SJCRH30 (cell line): Measurements from ENCODE around the gene HOXA5. TPM values are rescaled to one million over a fixed set of nuclear protein-coding genes. Genes with fewer than 3 reads are reported as not detected.

Experiments
- DNase-seq, 2 experiments: peaks; one replicate each; pipeline ENCODE4 v3.0.0-alpha.2; 2015 to 2020
- H3K27ac ChIP-seq: fragments of 250-450 bp; sonication (Bioruptor Pico); 2 replicates; pipeline ENCODE4 v1.5.1; 2020; ENCODE audit warnings: mild to moderate bottlenecking, moderate library complexity
- H3K27me3 ChIP-seq: fragments of 250-450 bp; sonication (Bioruptor Pico); 2 replicates; pipeline ENCODE4 v1.5.1; 2020; ENCODE audit warnings: mild to moderate bottlenecking, moderate library complexity
- H3K36me3 ChIP-seq: fragments of 250-450 bp; sonication (Bioruptor Pico); 2 replicates; pipeline ENCODE4 v1.5.1; 2020; ENCODE audit warnings: mild to moderate bottlenecking, moderate library complexity
- H3K4me1 ChIP-seq: fragments of 250-450 bp; sonication (Bioruptor Pico); 2 replicates; pipeline ENCODE4 v1.5.1; 2020; ENCODE audit warnings: mild to moderate bottlenecking, moderate library complexity
- H3K4me3 ChIP-seq: fragments of 250-450 bp; sonication (Bioruptor Pico); 2 replicates; pipeline ENCODE4 v1.5.1; 2020; ENCODE audit warnings: mild to moderate bottlenecking, moderate library complexity
- H3K9me3 ChIP-seq: fragments of 250-450 bp; sonication (Bioruptor Pico); replicated peaks from 2 replicates; pipeline ENCODE4 v1.5.1; 2020; ENCODE audit warnings: mild to moderate bottlenecking, moderate library complexity
- total RNA-seq: library from RNA; depleted of rRNA; stranded (reverse); fragments of >200 nt; shearing (Covaris generic); gene quantifications from 2 replicates; pipeline ENCODE4 v1.2.3, GENCODE V29; 2014; rRNA removed

The HOXA5 gene
- total RNA-seq, 1 experiment from 2014 or later: 10.4 TPM

- H3K36me3 ChIP-seq: peaks cover 9% of the 10 kb centered on the region
- no peaks in the 10 kb centered on the region for H3K4me1 ChIP-seq
- H3K27me3 ChIP-seq: no peaks in the 10 kb centered on the region
- H3K27ac ChIP-seq: peak within 1 kb of the TSS; percentile 63
- peak; percentile 95 to 96 for DNase-seq
- H3K9me3 ChIP-seq: no peaks in the 10 kb centered on the region
- peak within 1 kb of the TSS; percentile 65 for H3K4me3 ChIP-seq
Observed at GRCh38 chr7:27095897-27096767, 47.3 kb downstream of the HOXA5 start, which contains the start of gene HOXA1. Gene HOXA1, minus strand, starts transcription at chr7:27096000. Its CDS starts 88 bp downstream, at chr7:27095912.

GRCh38 chr7:27095050-27095896 lies 48.2 kb downstream of the HOXA5 start:
- Histone ChIP-seq H3K27ac (no peak overlapping the region; the same call in 1 of the 2 replicates), H3K4me1 (no peaks in the 10 kb centered on the region), H3K9me3 (no peaks in the 10 kb centered on the region), H3K4me3 (peak overlapping the region; percentile 65), H3K36me3 (peaks cover 8% of the 10 kb centered on the region), H3K27me3 (no peaks in the 10 kb centered on the region)
- peak in 1 of 2 experiments; percentile 20 for DNase-seq

GRCh38 chr7:27094304-27095049 lies 49.0 kb downstream of the HOXA5 start:
- Histone ChIP-seq H3K9me3 (no peaks in the 10 kb centered on the region), H3K27ac (no peak overlapping the region), H3K4me1 (no peaks in the 10 kb centered on the region), H3K27me3 (no peaks in the 10 kb centered on the region), H3K4me3 (no peak overlapping the region), H3K36me3 (peaks cover 3% of the 10 kb centered on the region)
- no peak for DNase-seq

- H3K36me3 ChIP-seq: no peaks in the 10 kb centered on the region
- no peaks in the 10 kb centered on the region for H3K9me3 ChIP-seq
- no peaks in the 10 kb centered on the region for H3K4me1 ChIP-seq
- no peak overlapping the region for H3K27ac ChIP-seq
- no peak overlapping the region for H3K4me3 ChIP-seq
- no peak for DNase-seq
- H3K27me3 ChIP-seq: no peaks in the 10 kb centered on the region
Observed at GRCh38 chr7:27093184-27093895, 50.1 kb downstream of the HOXA5 start.

- Histone ChIP-seq H3K27ac (no peak overlapping the region), H3K4me1 (no peaks in the 10 kb centered on the region), H3K9me3 (no peaks in the 10 kb centered on the region), H3K27me3 (no peaks in the 10 kb centered on the region), H3K4me3 (no peak overlapping the region), H3K36me3 (no peaks in the 10 kb centered on the region)
- no peak for DNase-seq
Observed at GRCh38 chr7:27092819-27093110, 50.7 kb downstream of the HOXA5 start.

GRCh38 chr7:27091941-27092818 lies 51.3 kb downstream of the HOXA5 start:
- H3K27me3 ChIP-seq: no peaks in the 10 kb centered on the region
- H3K4me3 ChIP-seq: no peak overlapping the region
- H3K9me3 ChIP-seq: no peaks in the 10 kb centered on the region
- no peaks in the 10 kb centered on the region for H3K4me1 ChIP-seq
- DNase-seq: no peak
- H3K36me3 ChIP-seq: no peaks in the 10 kb centered on the region
- no peak overlapping the region for H3K27ac ChIP-seq

GRCh38 chr7:27091105-27091504 lies 52.4 kb downstream of the HOXA5 start:
- Histone ChIP-seq H3K4me1 (no peaks in the 10 kb centered on the region), H3K27me3 (no peaks in the 10 kb centered on the region), H3K36me3 (no peaks in the 10 kb centered on the region), H3K27ac (no peak overlapping the region), H3K9me3 (no peaks in the 10 kb centered on the region), H3K4me3 (no peak overlapping the region)
- DNase-seq: no peak

Other genes with a start within 250 kb of the HOXA5 start
- gene HOXA1, start 47.7 kb downstream of the HOXA5 start, total RNA-seq: 6.8 and 7.3 TPM in 2 replicates
- 2.8 and 4.2 TPM in 2 replicates for gene HOXA2, start 41.0 kb downstream of the HOXA5 start, total RNA-seq
- gene HOXA4, start 12.9 kb downstream of the HOXA5 start, total RNA-seq: 5.3 and 5.6 TPM in 2 replicates
- gene HOXA6, start 4.1 kb upstream of the HOXA5 start, total RNA-seq: 3.8 and 4.6 TPM in 2 replicates
- gene HOXA3, start 8.9 kb upstream of the HOXA5 start, total RNA-seq: 12.0 and 12.2 TPM in 2 replicates
- 38.6 and 40.4 TPM in 2 replicates for gene HOXA7, start 13.0 kb upstream of the HOXA5 start, total RNA-seq
- gene HOXA9, start 21.9 kb upstream of the HOXA5 start, total RNA-seq: 0.10 and 0.30 TPM in 2 replicates
- gene HOXA10, start 30.6 kb upstream of the HOXA5 start, total RNA-seq: 16.2 and 17.2 TPM in 2 replicates
- gene HOXA11, start 41.6 kb upstream of the HOXA5 start, total RNA-seq: 5.0 and 5.8 TPM in 2 replicates
- gene HOXA13, start 56.4 kb upstream of the HOXA5 start, total RNA-seq: 1.6 and 1.7 TPM in 2 replicates
- not detected in 2 replicates for gene EVX1, start 99.1 kb upstream of the HOXA5 start, total RNA-seq